ENCODE data around the gene CPA5. TPM values are rescaled to one million over a fixed set of nuclear protein-coding genes. Genes with fewer than 3 reads are reported as not detected.

Gene CPA5
- polyA plus RNA-seq, 3 donors: not detected

DNA sequence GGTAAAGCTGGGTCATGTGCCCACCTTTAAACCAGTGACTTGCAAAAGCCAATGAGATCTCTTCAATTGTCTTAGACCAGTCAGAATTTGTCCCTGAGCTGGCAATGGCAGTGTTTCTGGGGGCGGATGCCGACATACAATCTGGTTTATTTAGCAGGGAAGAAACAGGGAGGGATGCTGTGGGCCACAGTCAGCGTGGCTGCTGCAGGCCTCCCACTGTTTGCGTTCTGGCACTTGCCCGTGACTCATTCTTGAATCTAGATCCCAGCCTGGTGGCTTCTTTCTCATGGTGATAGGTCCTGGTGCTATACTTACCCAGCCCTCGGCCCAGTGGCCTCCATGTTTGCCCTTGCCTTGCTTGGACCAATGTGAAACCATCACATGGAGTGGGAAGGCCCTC, 32.6 kb downstream of the CPA5 start:
- intact Hi-C loops (cut with micrococcal nuclease): no loop called here
- Histone ChIP-seq H3K79me2 (ENCODE audit: insufficient read depth, low read length) (no peaks in the 10 kb centered on the region), H3K9me3 (replicated peaks in 1 of 2; ENCODE audit: control insufficient read depth in 1 of 2, insufficient read depth in 1 of 2, low read length in 2 of 2) (peaks cover 5 to 18% of the 10 kb centered on the region in 2 donors), H3K27ac (ENCODE audit: low read depth in 1 of 2, low read length in 2 of 2) (no peak overlapping the region), H3K4me1 (ENCODE audit: control insufficient read depth in 1 of 2, insufficient read depth in 2 of 2, low read length in 2 of 2) (no peaks in the 10 kb centered on the region), H3K27me3 (ENCODE audit: control insufficient read depth in 2 of 2, insufficient read depth in 2 of 2, low read length in 2 of 2) (no peaks in the 10 kb centered on the region), H3K36me3 (replicated peaks in 1 of 2; ENCODE audit: control insufficient read depth in 1 of 2, insufficient read depth in 2 of 2, low read length in 2 of 2) (no peaks in the 10 kb centered on the region), H3K4me2 (replicated peaks; ENCODE audit: extremely low read depth, low read length, poor library complexity, severe bottlenecking) (no peak overlapping the region), H2AFZ (ENCODE audit: insufficient read depth, low read depth, low read length, poor library complexity, severe bottlenecking) (no peak overlapping the region), H3K9ac (ENCODE audit: insufficient read depth, low read length, poor library complexity, severe bottlenecking) (no peak overlapping the region), H4K20me1 (ENCODE audit: insufficient read depth, low read length) (no peaks in the 10 kb centered on the region), H3K4me3 (replicated peaks in 1 of 3; ENCODE audit: low read depth in 2 of 3, low read length in 3 of 3) (no peak overlapping the region)
- TF ChIP-seq, protein P1, sequence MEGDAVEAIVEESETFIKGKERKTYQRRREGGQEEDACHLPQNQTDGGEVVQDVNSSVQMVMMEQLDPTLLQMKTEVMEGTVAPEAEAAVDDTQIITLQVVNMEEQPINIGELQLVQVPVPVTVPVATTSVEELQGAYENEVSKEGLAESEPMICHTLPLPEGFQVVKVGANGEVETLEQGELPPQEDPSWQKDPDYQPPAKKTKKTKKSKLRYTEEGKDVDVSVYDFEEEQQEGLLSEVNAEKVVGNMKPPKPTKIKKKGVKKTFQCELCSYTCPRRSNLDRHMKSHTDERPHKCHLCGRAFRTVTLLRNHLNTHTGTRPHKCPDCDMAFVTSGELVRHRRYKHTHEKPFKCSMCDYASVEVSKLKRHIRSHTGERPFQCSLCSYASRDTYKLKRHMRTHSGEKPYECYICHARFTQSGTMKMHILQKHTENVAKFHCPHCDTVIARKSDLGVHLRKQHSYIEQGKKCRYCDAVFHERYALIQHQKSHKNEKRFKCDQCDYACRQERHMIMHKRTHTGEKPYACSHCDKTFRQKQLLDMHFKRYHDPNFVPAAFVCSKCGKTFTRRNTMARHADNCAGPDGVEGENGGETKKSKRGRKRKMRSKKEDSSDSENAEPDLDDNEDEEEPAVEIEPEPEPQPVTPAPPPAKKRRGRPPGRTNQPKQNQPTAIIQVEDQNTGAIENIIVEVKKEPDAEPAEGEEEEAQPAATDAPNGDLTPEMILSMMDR (IDR thresholded peaks at IDR 0.05): no peak
- Mint-ChIP-seq H3K36me3 (no peaks in the 10 kb centered on the region), H3K4me1 (no peaks in the 10 kb centered on the region), H3K27ac (no peak overlapping the region), H3K9me3 (peaks cover 7 to 23% (median 13%) of the 10 kb centered on the region in 7 donors), H3K4me3 (no peak overlapping the region), H3K27me3 (ENCODE audit: low read depth in 3 of 3) (peaks cover 0 to 8% (median 5%) of the 10 kb centered on the region in 3 donors)
- WGBS (ENCODE audit: insufficient coverage): 83% methylated on average over 6 of the region's 6 CpGs
- DNase-seq: no peak

DNA sequence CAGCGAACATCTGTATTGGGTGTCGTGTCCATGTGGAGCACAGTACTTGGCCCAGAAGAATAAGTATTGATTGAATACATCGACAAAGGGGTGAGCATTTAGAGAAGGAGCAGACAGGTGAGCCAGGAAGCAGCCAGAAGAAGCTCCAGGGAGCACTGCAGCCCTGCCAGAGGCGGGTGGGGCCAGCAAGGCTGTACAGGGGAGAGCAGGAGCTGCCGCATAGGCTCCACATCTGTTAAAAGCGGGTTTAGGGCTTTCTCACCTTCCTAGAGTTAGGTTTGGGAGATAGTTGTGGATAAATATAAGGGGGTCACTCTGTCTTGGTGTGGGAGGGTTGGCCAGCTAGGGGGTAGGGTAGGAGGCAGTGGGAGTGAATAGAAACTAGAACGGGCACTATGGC, 34.4 kb downstream of the CPA5 start:
- H3K36me3 Mint-ChIP-seq: no peaks in the 10 kb centered on the region
- intact Hi-C loops (cut with micrococcal nuclease): no loop called here
- H3K79me2 ChIP-seq (ENCODE audit: insufficient read depth, low read length): no peaks in the 10 kb centered on the region
- no peak overlapping the region for H3K9ac ChIP-seq (ENCODE audit: insufficient read depth, low read length, poor library complexity, severe bottlenecking)
- peaks cover 0 to 8% (median 7%) of the 10 kb centered on the region in 3 donors for H3K27me3 Mint-ChIP-seq (ENCODE audit: low read depth in 3 of 3)
- no peak for DNase-seq
- no peaks in the 10 kb centered on the region for H3K27me3 ChIP-seq (ENCODE audit: control insufficient read depth in 2 of 2, insufficient read depth in 2 of 2, low read length in 2 of 2)
- peaks cover 9 to 23% (median 13%) of the 10 kb centered on the region in 7 donors for H3K9me3 Mint-ChIP-seq
- H3K36me3 ChIP-seq (replicated peaks in 1 of 2; ENCODE audit: control insufficient read depth in 1 of 2, insufficient read depth in 2 of 2, low read length in 2 of 2): no peaks in the 10 kb centered on the region
- H3K4me3 Mint-ChIP-seq: no peak overlapping the region
- peaks cover 5 to 18% of the 10 kb centered on the region in 2 donors for H3K9me3 ChIP-seq (replicated peaks in 1 of 2; ENCODE audit: control insufficient read depth in 1 of 2, insufficient read depth in 1 of 2, low read length in 2 of 2)
- no peak overlapping the region for H3K27ac ChIP-seq (ENCODE audit: low read depth in 1 of 2, low read length in 2 of 2)
- H3K4me2 ChIP-seq (replicated peaks; ENCODE audit: extremely low read depth, low read length, poor library complexity, severe bottlenecking): no peak overlapping the region
- TF ChIP-seq, protein P1 (IDR thresholded peaks at IDR 0.05): no peak
- H3K4me1 Mint-ChIP-seq: peaks cover 5% of the 10 kb centered on the region
- peaks cover 4 to 5% of the 10 kb centered on the region in 2 donors for H3K4me1 ChIP-seq (ENCODE audit: control insufficient read depth in 1 of 2, insufficient read depth in 2 of 2, low read length in 2 of 2)
- H4K20me1 ChIP-seq (ENCODE audit: insufficient read depth, low read length): no peaks in the 10 kb centered on the region
- no peak overlapping the region for H2AFZ ChIP-seq (ENCODE audit: insufficient read depth, low read depth, low read length, poor library complexity, severe bottlenecking)
- WGBS (ENCODE audit: insufficient coverage): 91% methylated on average over 7 of the region's 7 CpGs
- H3K4me3 ChIP-seq (replicated peaks in 1 of 3; ENCODE audit: low read depth in 2 of 3, low read length in 3 of 3): no peak overlapping the region
- H3K27ac Mint-ChIP-seq: no peak overlapping the region
